Endodermal cell (in vitro differentiated cells): Measurements from ENCODE around the gene CA11. TPM values are rescaled to one million over a fixed set of nuclear protein-coding genes. Genes with fewer than 3 reads are reported as not detected.
"Not testable (repeated sequence)": the region's sequence is repeated elsewhere in the genome, so short reads cannot be mapped to it uniquely, and the experiment has no call there.

Source experiments
- DNase-seq: peaks from one replicate; pipeline ENCODE4 v3.0.0-alpha.2; 2017
- H3K27ac ChIP-seq: 2 replicates; pipeline ENCODE4 v1.5.1; 2013; ENCODE audit warnings: mild to moderate bottlenecking, low read depth, low read length, moderate library complexity
- H3K27me3 ChIP-seq: 2 replicates; pipeline ENCODE4 v1.6.1; 2013; ENCODE audit warnings: mild to moderate bottlenecking, low read length, moderate library complexity; ENCODE audit not compliant: insufficient read depth, control insufficient read depth, poor library complexity, severe bottlenecking
- H3K36me3 ChIP-seq: 2 replicates; pipeline ENCODE4 v1.7.0; 2013; ENCODE audit warnings: mild to moderate bottlenecking, low read length, moderate library complexity; ENCODE audit not compliant: control insufficient read depth, insufficient read depth
- H3K4me1 ChIP-seq: one replicate; pipeline ENCODE4 v1.7.0; 2013; ENCODE audit warnings: low read length; ENCODE audit not compliant: control insufficient read depth, insufficient read depth
- H3K4me3 ChIP-seq: 2 replicates; pipeline ENCODE4 v1.5.1; 2013; ENCODE audit warnings: mild to moderate bottlenecking, low read length, moderate library complexity
- H3K9ac ChIP-seq: 2 replicates; pipeline ENCODE4 v1.6.1; 2013; ENCODE audit warnings: mild to moderate bottlenecking, low read length, moderate library complexity; ENCODE audit not compliant: poor library complexity, severe bottlenecking; ENCODE audit errors: extremely low read depth
- H3K9me3 ChIP-seq: 2 replicates; pipeline ENCODE4 v1.6.1; 2013; ENCODE audit warnings: mild to moderate bottlenecking, low read length, moderate library complexity; ENCODE audit not compliant: control insufficient read depth
- H3K27ac Mint-ChIP-seq: 2 replicates; pipeline ENCODE4 v1.8.0; 2020; ENCODE audit warnings: mixed read lengths
- H3K27me3 Mint-ChIP-seq: 2 replicates; pipeline ENCODE4 v1.8.0; 2021; ENCODE audit warnings: mild to moderate bottlenecking, mixed read lengths; ENCODE audit not compliant: insufficient read depth
- H3K36me3 Mint-ChIP-seq: 2 replicates; pipeline ENCODE4 v1.8.0; 2020; ENCODE audit warnings: low read depth, mixed read lengths
- H3K4me1 Mint-ChIP-seq: 2 replicates; pipeline ENCODE4 v1.8.0; 2020; ENCODE audit warnings: mixed read lengths
- H3K4me3 Mint-ChIP-seq: 2 replicates; pipeline ENCODE4 v1.8.0; 2020; ENCODE audit warnings: mild to moderate bottlenecking, moderate library complexity, mixed read lengths
- H3K9me3 Mint-ChIP-seq: 2 replicates; pipeline ENCODE4 v1.8.0; 2020; ENCODE audit warnings: mild to moderate bottlenecking, mixed read lengths
- WGBS, 2 experiments: methylation state at CpG; one replicate each; pipeline versions ENCODE4 v1.1.5 to v1.1.7; 2013; ENCODE audit warnings: missing lambda C conversion rate in 2 of 2, mixed read lengths in 1 of 2; ENCODE audit not compliant: insufficient coverage in 1 of 2, insufficient read length in 1 of 2; 5-methylcytosine and 5-hydroxymethylcytosine counted together
- total RNA-seq, 2 donors: library from RNA; stranded (reverse); fragmentation: NEBNext Ultra II Directional in 1 of 2; extraction: Animal tissue kit (Norgen Biotek cat#: 25700) in 1 of 2; gene quantifications; 2 replicates in 1 of 2; 3 replicates in 1 of 2; pipeline ENCODE4 v1.2.1, GENCODE V29; 2021
- TF ChIP-seq, protein P1 (sequence below): fragments of 200-600 bp; sonication (generic); conservative IDR thresholded peaks from 2 replicates; pipeline ENCODE4 v1.5.0; 2021; ENCODE audit warnings: antibody characterized with exemption, mild to moderate bottlenecking

The CA11 gene
- total RNA-seq, 2 donors from 2014 or later: 75.0 to 82.6 TPM

DNA sequence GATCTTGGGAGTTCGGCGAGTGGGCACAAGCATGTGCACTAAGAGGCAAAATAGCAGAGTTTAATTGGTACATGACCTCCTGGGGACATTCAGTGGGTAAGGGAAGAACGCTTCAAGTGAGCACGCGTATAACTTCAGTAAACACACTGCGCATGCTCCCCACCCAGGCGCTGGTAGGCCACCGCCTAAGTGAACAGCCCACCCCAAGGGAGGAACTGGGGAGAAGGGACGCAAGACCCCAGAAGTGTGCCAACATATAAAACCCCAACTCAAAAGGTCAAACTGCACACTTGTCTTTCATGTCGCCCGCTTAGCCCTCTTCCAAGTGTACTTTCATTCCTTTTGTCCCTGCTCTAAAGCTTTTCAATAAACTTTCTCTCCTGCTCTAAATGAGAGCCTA is 37.4 kb upstream of the CA11 start:
- H3K27me3 ChIP-seq: no peaks in the 10 kb centered on the region
- H3K9me3 Mint-ChIP-seq: no peaks in the 10 kb centered on the region
- TF ChIP-seq, protein P1, sequence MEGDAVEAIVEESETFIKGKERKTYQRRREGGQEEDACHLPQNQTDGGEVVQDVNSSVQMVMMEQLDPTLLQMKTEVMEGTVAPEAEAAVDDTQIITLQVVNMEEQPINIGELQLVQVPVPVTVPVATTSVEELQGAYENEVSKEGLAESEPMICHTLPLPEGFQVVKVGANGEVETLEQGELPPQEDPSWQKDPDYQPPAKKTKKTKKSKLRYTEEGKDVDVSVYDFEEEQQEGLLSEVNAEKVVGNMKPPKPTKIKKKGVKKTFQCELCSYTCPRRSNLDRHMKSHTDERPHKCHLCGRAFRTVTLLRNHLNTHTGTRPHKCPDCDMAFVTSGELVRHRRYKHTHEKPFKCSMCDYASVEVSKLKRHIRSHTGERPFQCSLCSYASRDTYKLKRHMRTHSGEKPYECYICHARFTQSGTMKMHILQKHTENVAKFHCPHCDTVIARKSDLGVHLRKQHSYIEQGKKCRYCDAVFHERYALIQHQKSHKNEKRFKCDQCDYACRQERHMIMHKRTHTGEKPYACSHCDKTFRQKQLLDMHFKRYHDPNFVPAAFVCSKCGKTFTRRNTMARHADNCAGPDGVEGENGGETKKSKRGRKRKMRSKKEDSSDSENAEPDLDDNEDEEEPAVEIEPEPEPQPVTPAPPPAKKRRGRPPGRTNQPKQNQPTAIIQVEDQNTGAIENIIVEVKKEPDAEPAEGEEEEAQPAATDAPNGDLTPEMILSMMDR: no peak
- H3K4me3 Mint-ChIP-seq: no peak overlapping the region
- H3K36me3 Mint-ChIP-seq: no peaks in the 10 kb centered on the region
- H3K4me3 ChIP-seq: no peak overlapping the region
- H3K36me3 ChIP-seq: no peaks in the 10 kb centered on the region
- H3K27ac Mint-ChIP-seq: no peak overlapping the region
- no peaks in the 10 kb centered on the region for H3K9me3 ChIP-seq
- no peaks in the 10 kb centered on the region for H3K4me1 ChIP-seq
- H3K27me3 Mint-ChIP-seq: peaks cover 2% of the 10 kb centered on the region
- DNase-seq: no peak
- no peaks in the 10 kb centered on the region for H3K4me1 Mint-ChIP-seq
- no peak overlapping the region for H3K27ac ChIP-seq
- H3K9ac ChIP-seq: no peak overlapping the region
- WGBS, 2 experiments: 97% methylated on average over 10 to 11 of the region's 11 CpGs

DNA sequence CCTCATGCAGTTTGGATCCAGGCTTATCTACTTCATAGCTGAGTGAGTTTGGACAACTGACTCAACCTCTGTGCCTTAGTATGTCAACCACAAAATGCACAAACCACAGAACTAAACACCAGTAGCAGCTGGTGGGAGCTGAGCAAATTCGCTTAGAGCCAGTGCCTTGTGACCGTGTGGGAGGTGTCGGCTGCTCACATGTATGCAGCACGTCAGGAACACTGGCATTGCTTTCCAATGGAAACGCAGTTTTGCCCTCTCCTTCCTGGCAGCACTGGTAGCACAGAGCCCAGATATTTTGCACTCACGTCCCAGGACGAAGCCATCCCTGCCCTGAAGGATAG is 35.1 kb upstream of the CA11 start:
- Histone ChIP-seq H3K27me3 (no peaks in the 10 kb centered on the region), H3K4me1 (no peaks in the 10 kb centered on the region), H3K4me3 (no peak overlapping the region), H3K9ac (no peak overlapping the region), H3K27ac (no peak overlapping the region), H3K36me3 (no peaks in the 10 kb centered on the region), H3K9me3 (no peaks in the 10 kb centered on the region)
- H3K36me3 Mint-ChIP-seq: no peaks in the 10 kb centered on the region
- H3K4me3 Mint-ChIP-seq: no peak overlapping the region
- H3K9me3 Mint-ChIP-seq: no peaks in the 10 kb centered on the region
- no peak overlapping the region for H3K27ac Mint-ChIP-seq
- H3K4me1 Mint-ChIP-seq: no peaks in the 10 kb centered on the region
- 90 to 92% methylated on average over 7 of the region's 7 CpGs for WGBS, 2 experiments
- no peak for DNase-seq
- TF ChIP-seq, protein P1: no peak
- peaks cover 5% of the 10 kb centered on the region for H3K27me3 Mint-ChIP-seq

DNA sequence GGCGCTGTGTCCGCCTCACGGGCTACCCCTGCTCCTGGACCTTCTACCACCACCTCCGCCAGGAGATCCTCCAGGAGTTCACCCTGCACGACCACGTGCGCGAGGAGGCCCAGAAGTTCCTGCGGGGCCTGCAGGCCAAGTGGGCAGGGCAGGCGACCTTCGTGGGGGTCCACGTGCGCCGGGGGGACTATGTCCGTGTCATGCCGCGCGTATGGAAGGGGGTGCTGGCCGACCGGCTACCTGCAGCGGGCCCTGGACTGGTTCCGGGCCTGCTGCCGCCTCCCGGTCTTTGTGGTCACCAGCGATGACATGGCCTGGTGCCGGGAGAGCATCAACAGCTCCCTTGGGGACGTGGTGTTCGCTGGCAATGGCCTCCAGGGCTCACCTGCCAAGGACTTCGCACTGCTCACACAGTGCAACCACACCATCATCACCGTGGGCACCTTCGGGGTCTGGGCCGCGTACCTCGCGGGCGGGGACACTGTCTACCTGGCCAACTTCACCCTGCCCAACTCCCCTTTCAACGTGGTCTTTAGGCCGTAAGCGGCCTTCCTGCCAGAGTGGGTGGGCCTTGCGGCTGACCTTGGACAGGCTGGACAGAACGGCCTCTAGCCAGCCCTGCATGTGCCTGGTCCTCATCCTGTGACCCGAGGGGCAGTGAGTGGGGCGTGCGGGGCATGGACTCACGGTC is 34.6 kb upstream of the CA11 start:
- H3K9me3 Mint-ChIP-seq: no peaks in the 10 kb centered on the region
- DNase-seq: no peak

DNA sequence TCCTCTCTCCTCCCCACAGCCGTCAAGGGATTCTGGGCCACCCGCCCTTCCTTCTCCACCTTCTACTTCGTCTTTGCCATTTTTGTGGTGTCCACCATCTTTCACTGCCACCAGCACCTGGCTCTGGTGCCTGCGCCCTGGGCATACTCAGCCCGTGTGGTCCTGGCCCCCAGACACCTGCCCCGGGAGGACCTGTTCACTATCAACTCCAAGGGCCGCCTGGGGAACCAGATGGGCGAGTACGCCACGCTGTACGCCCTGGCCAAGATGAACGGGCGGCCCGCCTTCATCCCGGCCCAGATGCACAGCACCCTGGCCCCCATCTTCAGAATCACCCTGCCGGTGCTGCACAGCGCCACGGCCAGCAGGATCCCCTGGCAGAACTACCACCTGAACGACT is 34.0 kb upstream of the CA11 start:
- H3K27ac ChIP-seq, H3K9me3 ChIP-seq, H3K9me3 Mint-ChIP-seq, H3K4me3 ChIP-seq, H3K36me3 Mint-ChIP-seq, DNase-seq, H3K27me3 Mint-ChIP-seq, H3K9ac ChIP-seq, H3K27me3 ChIP-seq, H3K27ac Mint-ChIP-seq, H3K4me1 Mint-ChIP-seq, H3K4me3 Mint-ChIP-seq, H3K36me3 ChIP-seq, H3K4me1 ChIP-seq: not testable (repeated sequence)
- 96 to 99% methylated on average over 6 to 17 of the region's 19 CpGs for WGBS, 2 experiments

More for the DNA sequence above, 34.6 kb upstream of the CA11 start:
- no peaks in the 10 kb centered on the region for H3K4me1 ChIP-seq
- H3K9me3 ChIP-seq: no peaks in the 10 kb centered on the region
- H3K4me1 Mint-ChIP-seq: no peaks in the 10 kb centered on the region
- no peak overlapping the region for H3K27ac ChIP-seq
- no peaks in the 10 kb centered on the region for H3K36me3 ChIP-seq
- no peaks in the 10 kb centered on the region for H3K36me3 Mint-ChIP-seq
- no peak overlapping the region for H3K4me3 Mint-ChIP-seq
- H3K27me3 ChIP-seq: no peaks in the 10 kb centered on the region
- no peak overlapping the region for H3K9ac ChIP-seq
- no peak overlapping the region for H3K4me3 ChIP-seq
- H3K27ac Mint-ChIP-seq: no peak overlapping the region
- H3K27me3 Mint-ChIP-seq: peaks cover 5% of the 10 kb centered on the region
- TF ChIP-seq, protein P1: no peak
- WGBS, 2 experiments: 94 to 96% methylated on average over 29 to 45 of the region's 45 CpGs
